HCT116 (cell line): ENCODE measurements around the gene SEMA6D. TPM values are rescaled to one million over a fixed set of nuclear protein-coding genes. Genes with fewer than 3 reads are reported as not detected.

ENCODE experiments used
- ATAC-seq: fragments of 200-7000 bp; cut with Tn5 transposase; 2 replicates; pipeline ENCODE4 v1.9.1; 2020; ENCODE audit warnings: mild to moderate bottlenecking, moderate library complexity
- BruUV-seq: library from RNA; stranded (reverse); fragments of 400-500 nt; replicated peaks from 2 replicates; lab custom pipeline; 2021; lab: Mats Ljungman, UMichigan
- CTCF ChIA-PET: fragments of 300-600 bp; sonication (Branson Sonifier 250); formaldehyde crosslinking; loops from one replicate; lab custom pipeline; 2021; ENCODE audit warnings: antibody characterized with exemption; lab: Charles Lee
- POLR2A ChIA-PET: fragments of 300-600, 350-600 bp; sonication (Branson Sonifier 250); formaldehyde crosslinking; loops from one replicate; lab custom pipeline; 2021; ENCODE audit warnings: antibody characterized with exemption; lab: Charles Lee
- RAD21 ChIA-PET, 2 experiments: fragments of 300-600 bp; sonication (Branson Sonifier 250); formaldehyde crosslinking; loops; one replicate each; lab custom pipeline; 2023; ENCODE audit warnings: low total read pairs in 2 of 2; ENCODE audit not compliant: uncharacterized antibody in 2 of 2, unreplicated experiment in 2 of 2, low non-redundant PET in 1 of 2; lab: Charles Lee
- DNase-seq: peaks from one replicate; pipeline ENCODE4 v3.0.0-alpha.2; 2010; ENCODE audit warnings: low read depth, low spot score
- H2AFZ ChIP-seq: fragments of 200-600 bp; shearing (Covaris generic), sonication (generic); 2 replicates; pipeline ENCODE4 v1.6.1; 2017; ENCODE audit warnings: low read depth, mixed run types, mixed read lengths, antibody characterized with exemption, low read length; ENCODE audit not compliant: poor library complexity, severe bottlenecking
- H3K27ac ChIP-seq: 2 replicates; pipeline ENCODE4 v1.5.1; 2012; ENCODE audit warnings: low read depth, low read length
- H3K27me3 ChIP-seq: fragments of 200-600 bp; sonication (generic); 2 replicates; pipeline ENCODE4 v1.6.1; 2016; ENCODE audit warnings: mixed run types, low read length, mixed read lengths; ENCODE audit not compliant: insufficient read depth
- H3K36me3 ChIP-seq, 2 experiments: fragments of 200-500 bp in 1 of 2; fragments of 200-600 bp in 1 of 2; sonication (Bioruptor generic) in 1 of 2; sonication (generic) in 1 of 2; 2 replicates each; pipeline versions ENCODE4 v1.5.1 to v1.6.1; 2014 to 2016; ENCODE audit warnings: low read length in 2 of 2, inconsistent platforms in 1 of 2, mixed read lengths in 1 of 2, mixed run types in 1 of 2; ENCODE audit not compliant: insufficient read depth in 2 of 2, control insufficient read depth in 1 of 2
- H3K4me1 ChIP-seq, 2 experiments: fragments of 200-600 bp in 1 of 2; sonication (generic) in 1 of 2; 2 replicates each; pipeline versions ENCODE4 v1.5.1 to v1.6.1; 2012 to 2017; ENCODE audit warnings: low read length in 2 of 2, inconsistent platforms in 1 of 2, mild to moderate bottlenecking in 1 of 2, mixed read lengths in 1 of 2, mixed run types in 1 of 2, moderate library complexity in 1 of 2; ENCODE audit not compliant: insufficient read depth in 2 of 2, control insufficient read depth in 1 of 2
- H3K4me2 ChIP-seq: fragments of 200-600 bp; sonication (generic); 2 replicates; pipeline ENCODE4 v1.6.1; 2017; ENCODE audit warnings: mixed run types, low read length, mixed read lengths
- H3K4me3 ChIP-seq, 2 experiments: fragments of 200-600 bp in 1 of 2; sonication (generic) in 1 of 2; replicated peaks in 1 of 2; 2 replicates each; pipeline ENCODE4 v1.5.1; 2011 to 2016; ENCODE audit warnings: low read length in 2 of 2, control low read depth in 1 of 2, low read depth in 1 of 2, mild to moderate bottlenecking in 1 of 2, mixed read lengths in 1 of 2, mixed run types in 1 of 2
- H3K79me2 ChIP-seq: fragments of 200-600 bp; sonication (generic); 2 replicates; pipeline ENCODE4 v1.6.1; 2017; ENCODE audit warnings: mild to moderate bottlenecking, mixed run types, low read length, moderate library complexity, mixed read lengths; ENCODE audit not compliant: insufficient read depth
- H3K9ac ChIP-seq: fragments of 200-600 bp; sonication (generic); 2 replicates; pipeline ENCODE4 v1.6.1; 2016; ENCODE audit warnings: low read length, mixed read lengths
- H3K9me2 ChIP-seq: fragments of 200-600 bp; sonication (generic), shearing (Covaris generic); 2 replicates; pipeline ENCODE4 v1.6.1; 2017; ENCODE audit warnings: mixed run types, mild to moderate bottlenecking, moderate library complexity; ENCODE audit not compliant: insufficient read depth
- H3K9me3 ChIP-seq, 2 experiments: fragments of 200-500 bp in 1 of 2; fragments of 200-600 bp in 1 of 2; sonication (Bioruptor generic) in 1 of 2; sonication (generic) in 1 of 2; 2 replicates each; pipeline ENCODE4 v1.6.1; 2014 to 2017; ENCODE audit warnings: low read length in 2 of 2, mixed read lengths in 2 of 2, inconsistent platforms in 1 of 2, low read depth in 1 of 2, mild to moderate bottlenecking in 1 of 2, mixed run types in 1 of 2, moderate library complexity in 1 of 2; ENCODE audit not compliant: control insufficient read depth in 1 of 2, insufficient read depth in 1 of 2
- H4K20me1 ChIP-seq: fragments of 200-600 bp; sonication (generic), shearing (Covaris generic); 2 replicates; pipeline ENCODE4 v1.6.1; 2017; ENCODE audit warnings: mixed run types, mild to moderate bottlenecking, moderate library complexity; ENCODE audit not compliant: insufficient read depth
- CBX3 ChIP-seq: IDR thresholded peaks from 2 replicates; pipeline ENCODE4 v1.6.1; 2012; ENCODE audit warnings: low read depth
- CEBPB ChIP-seq: IDR thresholded peaks from 2 replicates; pipeline ENCODE4 v1.6.1; 2012; ENCODE audit warnings: low read depth
- CTCF ChIP-seq, 3 experiments: fragments of 200-600 bp in 1 of 3; sonication (generic) in 1 of 3; IDR thresholded peaks in 2 of 3; conservative IDR thresholded peaks in 1 of 3; 2 replicates each; pipeline ENCODE4 v1.5.1; 2012 to 2017; ENCODE audit warnings: low read depth in 2 of 3, low read length in 2 of 3, antibody characterized with exemption in 1 of 3, borderline replicate concordance in 1 of 3, control low read depth in 1 of 3, mild to moderate bottlenecking in 1 of 3, mixed read lengths in 1 of 3, mixed run types in 1 of 3, moderate library complexity in 1 of 3; ENCODE audit not compliant: insufficient read depth in 1 of 3
- EGR1 ChIP-seq: IDR thresholded peaks from 2 replicates; pipeline ENCODE4 v1.6.1; 2012; ENCODE audit warnings: low read depth
- ELF1 ChIP-seq: IDR thresholded peaks from 2 replicates; pipeline ENCODE4 v1.6.1; 2012; ENCODE audit warnings: low read depth, borderline replicate concordance
- EZH2phosphoT487 ChIP-seq: fragments of 200-600 bp; IDR thresholded peaks from 2 replicates; pipeline ENCODE4 v1.6.1; 2018; ENCODE audit warnings: antibody characterized with exemption, borderline replicate concordance
- FOSL1 ChIP-seq: IDR thresholded peaks from 2 replicates; pipeline ENCODE4 v1.6.1; 2012; ENCODE audit warnings: low read depth
- JUND ChIP-seq: IDR thresholded peaks from 2 replicates; pipeline ENCODE4 v1.6.1; 2012
- POLR2A ChIP-seq: IDR thresholded peaks from 2 replicates; pipeline ENCODE4 v1.7.0; 2011; ENCODE audit warnings: borderline replicate concordance; ENCODE audit not compliant: insufficient read depth, insufficient read length; ENCODE audit errors: extremely low read depth
- POLR2AphosphoS5 ChIP-seq: IDR thresholded peaks from 2 replicates; pipeline ENCODE4 v1.6.1; 2011; ENCODE audit warnings: mild to moderate bottlenecking, low read depth, low read length, moderate library complexity
- RAD21 ChIP-seq: IDR thresholded peaks from 2 replicates; pipeline ENCODE4 v1.6.1; 2012; ENCODE audit warnings: low read depth, mild to moderate bottlenecking
- SIN3A ChIP-seq: IDR thresholded peaks from 2 replicates; pipeline ENCODE4 v1.6.1; 2012; ENCODE audit warnings: low read depth
- SRF ChIP-seq: IDR thresholded peaks from 2 replicates; pipeline ENCODE4 v1.6.1; 2012; ENCODE audit warnings: low read depth
- TCF7L2 ChIP-seq: IDR thresholded peaks from 2 replicates; pipeline ENCODE4 v1.7.0; 2011; ENCODE audit warnings: borderline replicate concordance, inconsistent platforms; ENCODE audit not compliant: insufficient read depth, insufficient read length; ENCODE audit errors: extremely low read depth
- YY1 ChIP-seq: IDR thresholded peaks from 2 replicates; pipeline ENCODE4 v1.6.1; 2011; ENCODE audit warnings: low read length, low read depth, moderate library complexity, mild to moderate bottlenecking; ENCODE audit not compliant: insufficient replicate concordance; ENCODE audit errors: extremely low read depth
- ZFX ChIP-seq: fragments of 450-650 bp; IDR thresholded peaks from 2 replicates; pipeline ENCODE4 v1.6.1; 2017
- ZNF274 ChIP-seq: fragments of 200-500 bp; sonication (Bioruptor generic); IDR thresholded peaks from 2 replicates; pipeline ENCODE4 v1.6.1; 2014; ENCODE audit warnings: mild to moderate bottlenecking, low read depth, low read length, inconsistent platforms
- intact Hi-C: fragments of 100-400 bp; cut with micrococcal nuclease; formaldehyde crosslinking; loops from 2 replicates; pipeline ENCODE4 v1.10.0; 2022
- total RNA-seq: library from RNA; stranded (reverse); gene quantifications from one replicate; pipeline ENCODE4 v1.2.1, GENCODE V29; 2021; ENCODE audit not compliant: unreplicated experiment
- TF ChIP-seq, protein P1 (sequence below): IDR thresholded peaks from 2 replicates; pipeline ENCODE4 v1.6.1; 2012
- TF ChIP-seq, protein P2 (sequence below): IDR thresholded peaks from 2 replicates; pipeline ENCODE4 v1.6.1; 2011; ENCODE audit warnings: mild to moderate bottlenecking, low read length, moderate library complexity; ENCODE audit not compliant: insufficient replicate concordance; ENCODE audit errors: extremely low read depth

Gene SEMA6D
- total RNA-seq, 1 experiment from 2014 or later, result 0.02 TPM

- BruUV-seq, result no TSS peak
- CTCF ChIA-PET, result no interaction called here
- TF ChIP-seq ELF1 (no peak), CEBPB (no peak), SRF (no peak), EGR1 (no peak), SIN3A (no peak), FOSL1 (no peak), POLR2A (no peak), CBX3 (no peak), EZH2phosphoT487 (no peak), RAD21 (no peak), POLR2AphosphoS5 (no peak), JUND (no peak), TCF7L2 (no peak)
- H3K4me2 ChIP-seq, result no peak overlapping the region
- H3K4me3 ChIP-seq, result no peak overlapping the region
- ATAC-seq (no peak), DNase-seq (no peak)
- no peaks in the 10 kb centered on the region for H3K4me1 ChIP-seq
- POLR2A ChIA-PET, result no interaction called here
- no peak overlapping the region for H2AFZ ChIP-seq
- no peaks in the 10 kb centered on the region for H3K79me2 ChIP-seq
- H3K9me3 ChIP-seq, result peaks cover 26 to 29% of the 10 kb centered on the region in 2 experiments; a peak in 2 of 4 replicates
- no peaks in the 10 kb centered on the region for H3K27me3 ChIP-seq
- no peak overlapping the region for H3K27ac ChIP-seq
- no peak overlapping the region for H3K9ac ChIP-seq
- H3K9me2 ChIP-seq, result no peaks in the 10 kb centered on the region
- no peaks in the 10 kb centered on the region for H3K36me3 ChIP-seq
- RAD21 ChIA-PET, result no interaction called here
- H4K20me1 ChIP-seq, result no peaks in the 10 kb centered on the region
- intact Hi-C loops, result no loop called here
Observed at GRCh38 chr15:47689660-47690059, 27.6 kb upstream of the SEMA6D start.

- no TSS peak for BruUV-seq
- ChIA-PET CTCF (no interaction called here), RAD21 (no interaction called here), POLR2A (no interaction called here)
- H3K36me3 ChIP-seq, result no peaks in the 10 kb centered on the region
- H3K27ac ChIP-seq, result no peak overlapping the region
- no peaks in the 10 kb centered on the region for H3K9me2 ChIP-seq
- H3K79me2 ChIP-seq, result no peaks in the 10 kb centered on the region
- no peaks in the 10 kb centered on the region for H3K27me3 ChIP-seq
- no peak overlapping the region for H3K9ac ChIP-seq
- no peaks in the 10 kb centered on the region for H3K4me1 ChIP-seq
- peaks cover 16 to 20% of the 10 kb centered on the region in 2 experiments; a peak in 2 of 4 replicates for H3K9me3 ChIP-seq
- no peak overlapping the region for H3K4me2 ChIP-seq
- ATAC-seq, result no peak
- no peak overlapping the region for H3K4me3 ChIP-seq
- no peak for DNase-seq
- intact Hi-C loops, result no loop called here
- no peak overlapping the region for H2AFZ ChIP-seq
- H4K20me1 ChIP-seq, result no peaks in the 10 kb centered on the region
- TF ChIP-seq POLR2A (no peak), FOSL1 (no peak), RAD21 (no peak), SIN3A (no peak), EZH2phosphoT487 (no peak), ZFX (no peak), CTCF (IDR thresholded peaks at IDR 0.05 in 2 of 3, conservative IDR thresholded peaks at IDR 0.05 in 1 of 3; ENCODE audit: borderline replicate concordance in 1 of 3, insufficient read depth in 1 of 3, low read depth in 2 of 3, low read length in 2 of 3) (no peak), YY1 (no peak), ZNF274 (no peak)
- TF ChIP-seq, protein P1, sequence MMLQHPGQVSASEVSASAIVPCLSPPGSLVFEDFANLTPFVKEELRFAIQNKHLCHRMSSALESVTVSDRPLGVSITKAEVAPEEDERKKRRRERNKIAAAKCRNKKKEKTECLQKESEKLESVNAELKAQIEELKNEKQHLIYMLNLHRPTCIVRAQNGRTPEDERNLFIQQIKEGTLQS, result no peak
- TF ChIP-seq, protein P2, sequence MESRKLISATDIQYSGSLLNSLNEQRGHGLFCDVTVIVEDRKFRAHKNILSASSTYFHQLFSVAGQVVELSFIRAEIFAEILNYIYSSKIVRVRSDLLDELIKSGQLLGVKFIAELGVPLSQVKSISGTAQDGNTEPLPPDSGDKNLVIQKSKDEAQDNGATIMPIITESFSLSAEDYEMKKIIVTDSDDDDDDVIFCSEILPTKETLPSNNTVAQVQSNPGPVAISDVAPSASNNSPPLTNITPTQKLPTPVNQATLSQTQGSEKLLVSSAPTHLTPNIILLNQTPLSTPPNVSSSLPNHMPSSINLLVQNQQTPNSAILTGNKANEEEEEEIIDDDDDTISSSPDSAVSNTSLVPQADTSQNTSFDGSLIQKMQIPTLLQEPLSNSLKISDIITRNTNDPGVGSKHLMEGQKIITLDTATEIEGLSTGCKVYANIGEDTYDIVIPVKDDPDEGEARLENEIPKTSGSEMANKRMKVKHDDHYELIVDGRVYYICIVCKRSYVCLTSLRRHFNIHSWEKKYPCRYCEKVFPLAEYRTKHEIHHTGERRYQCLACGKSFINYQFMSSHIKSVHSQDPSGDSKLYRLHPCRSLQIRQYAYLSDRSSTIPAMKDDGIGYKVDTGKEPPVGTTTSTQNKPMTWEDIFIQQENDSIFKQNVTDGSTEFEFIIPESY, result no peak
Observed at GRCh38 chr15:47691882-47692281, 25.4 kb upstream of the SEMA6D start.
